SK-MEL-5 (cell line): Measurements from ENCODE around the gene PRPF38B. TPM values are rescaled to one million over a fixed set of nuclear protein-coding genes. Genes with fewer than 3 reads are reported as not detected.
"Not testable (repeated sequence)": the region's sequence is repeated elsewhere in the genome, so short reads cannot be mapped to it uniquely, and the experiment has no call there.

Source experiments
- DNase-seq: peaks from one replicate; pipeline ENCODE4 v3.0.0-alpha.2; 2016; ENCODE audit warnings: low read depth, low spot score
- in situ Hi-C: cut with HindIII; loops from 2 replicates; pipeline ENCODE4 v1.10.0; 2016; ENCODE audit warnings: low sequenced_read_pairs, high pct_unique_total_duplicates, low pct_unique_long_range_greater_than_20kb
- total RNA-seq: library from RNA; depleted of rRNA; stranded (reverse); fragments of >200 nt; shearing (Covaris generic); gene quantifications from 2 replicates; pipeline ENCODE4 v1.2.3, GENCODE V29; 2014

Gene PRPF38B
- total RNA-seq, 1 experiment from 2014 or later, result 12.9 TPM

GRCh38 chr1:108669679-108670078 lies 22.4 kb upstream of the PRPF38B start:
- DNase-seq, result no peak
- in situ Hi-C loops, result no loop called here

- DNase-seq, result no peak
- in situ Hi-C loops, result no loop called here
Measured at GRCh38 chr1:108670131-108670773, 21.9 kb upstream of the PRPF38B start.

- in situ Hi-C loops, result no loop called here
Measured at GRCh38 chr1:108671143-108671542, 21.0 kb upstream of the PRPF38B start.

GRCh38 chr1:108678706-108679105 lies 13.4 kb upstream of the PRPF38B start:
- DNase-seq, result no peak
- in situ Hi-C loops, result no loop called here

More at GRCh38 chr1:108671143-108671542, 21.0 kb upstream of the PRPF38B start:
- no peak for DNase-seq

- in situ Hi-C loops, result no loop called here
Measured at GRCh38 chr1:108679586-108680213, 12.4 kb upstream of the PRPF38B start.

GRCh38 chr1:108681701-108682100 lies 10.4 kb upstream of the PRPF38B start:
- in situ Hi-C loops, DNase-seq: not testable (repeated sequence)

More at GRCh38 chr1:108679586-108680213, 12.4 kb upstream of the PRPF38B start:
- DNase-seq, result peak; percentile 7

GRCh38 chr1:108685529-108685928 lies 6.6 kb upstream of the PRPF38B start:
- DNase-seq, result no peak
- in situ Hi-C loops, result no loop called here

- no peak for DNase-seq
- in situ Hi-C loops, result no loop called here
Measured at GRCh38 chr1:108686614-108687313, 5.3 kb upstream of the PRPF38B start.

- in situ Hi-C loops, result no loop called here
- DNase-seq, result no peak
Measured at GRCh38 chr1:108691128-108691941, 775 bp upstream of the PRPF38B start.

GRCh38 chr1:108692724-108693655 lies 880 bp downstream of the PRPF38B start:
- in situ Hi-C loops, result no loop called here
- peak; percentile 63 for DNase-seq

GRCh38 chr1:108695535-108695934 lies 3.4 kb downstream of the PRPF38B start:
- in situ Hi-C loops, result no loop called here
- no peak for DNase-seq

- in situ Hi-C loops, result no loop called here
- no peak for DNase-seq
Measured at GRCh38 chr1:108699375-108700332, 7.5 kb downstream of the PRPF38B start.

GRCh38 chr1:108701176-108701849 lies 9.2 kb downstream of the PRPF38B start:
- in situ Hi-C loops, result no loop called here
- no peak for DNase-seq

- in situ Hi-C loops, result not testable (repeated sequence)
Measured at GRCh38 chr1:108702109-108702508, 10.0 kb downstream of the PRPF38B start.

GRCh38 chr1:108703939-108704338 lies 11.8 kb downstream of the PRPF38B start:
- in situ Hi-C loops, result no loop called here
- no peak for DNase-seq

More at GRCh38 chr1:108702109-108702508, 10.0 kb downstream of the PRPF38B start:
- not testable (repeated sequence) for DNase-seq
